Measurements from ENCODE around the gene CLEC1B. TPM values are rescaled to one million over a fixed set of nuclear protein-coding genes. Genes with fewer than 3 reads are reported as not detected.

The CLEC1B gene
- total and polyA plus RNA-seq, 4 donors, result 0.57 to 2.2 (median 1.5) TPM; not detected in 1

GRCh38 chr12:10015450-10015849, 16.5 kb upstream of the CLEC1B start:
- WGBS, 2 donors, result 91 to 92% methylated on average over 4 of the region's 4 CpGs
- no peak for DNase-seq
- no peak for TF ChIP-seq CTCF (IDR thresholded peaks at IDR 0.05; ENCODE audit: control extremely low read depth, extremely low read depth)
- Histone ChIP-seq H3K9me3 (ENCODE audit: control insufficient read depth in 4 of 4, insufficient read depth in 3 of 4, low read length in 3 of 4) (no peaks in the 10 kb centered on the region), H3K27me3 (ENCODE audit: control insufficient read depth in 3 of 3, insufficient read depth in 3 of 3, low read length in 2 of 3) (no peaks in the 10 kb centered on the region), H3K4me3 (no peak overlapping the region), H3K27ac (ENCODE audit: low read depth in 1 of 2, low read length in 1 of 2) (no peak overlapping the region), H3K9ac (ENCODE audit: insufficient read depth in 1 of 2, low read length in 2 of 2) (no peak overlapping the region), H3K4me1 (ENCODE audit: control insufficient read depth in 5 of 5, insufficient read depth in 5 of 5, low read length in 5 of 5) (no peaks in the 10 kb centered on the region), H3K36me3 (ENCODE audit: control insufficient read depth in 4 of 4, insufficient read depth in 4 of 4, low read length in 4 of 4) (no peaks in the 10 kb centered on the region)
- no peak for ATAC-seq (ENCODE audit: insufficient read depth, low FRiP score)

- TF ChIP-seq CTCF (IDR thresholded peaks at IDR 0.05; ENCODE audit: control extremely low read depth, extremely low read depth), result no peak
- H3K9me3 ChIP-seq (ENCODE audit: control insufficient read depth in 4 of 4, insufficient read depth in 3 of 4, low read length in 3 of 4), result no peaks in the 10 kb centered on the region
- no peak overlapping the region for H3K4me3 ChIP-seq
- WGBS, 2 donors, result 65 to 85% methylated on average over 6 of the region's 6 CpGs
- no peaks in the 10 kb centered on the region for H3K4me1 ChIP-seq (ENCODE audit: control insufficient read depth in 5 of 5, insufficient read depth in 5 of 5, low read length in 5 of 5)
- H3K27ac ChIP-seq (ENCODE audit: low read depth in 1 of 2, low read length in 1 of 2), result no peak overlapping the region
- no peak for DNase-seq
- no peaks in the 10 kb centered on the region for H3K36me3 ChIP-seq (ENCODE audit: control insufficient read depth in 4 of 4, insufficient read depth in 4 of 4, low read length in 4 of 4)
- no peak for ATAC-seq (ENCODE audit: insufficient read depth, low FRiP score)
- no peak overlapping the region for H3K9ac ChIP-seq (ENCODE audit: insufficient read depth in 1 of 2, low read length in 2 of 2)
- no peaks in the 10 kb centered on the region for H3K27me3 ChIP-seq (ENCODE audit: control insufficient read depth in 3 of 3, insufficient read depth in 3 of 3, low read length in 2 of 3)
Observed at GRCh38 chr12:10012630-10013330, 13.9 kb upstream of the CLEC1B start.

- Histone ChIP-seq H3K9ac (ENCODE audit: insufficient read depth in 1 of 2, low read length in 2 of 2) (no peak overlapping the region), H3K9me3 (ENCODE audit: control insufficient read depth in 4 of 4, insufficient read depth in 3 of 4, low read length in 3 of 4) (peaks cover 0 to 3% (median 0%) of the 10 kb centered on the region in 4 donors), H3K27me3 (ENCODE audit: control insufficient read depth in 3 of 3, insufficient read depth in 3 of 3, low read length in 2 of 3) (no peaks in the 10 kb centered on the region), H3K4me1 (ENCODE audit: control insufficient read depth in 5 of 5, insufficient read depth in 5 of 5, low read length in 5 of 5) (no peaks in the 10 kb centered on the region), H3K4me3 (no peak overlapping the region), H3K36me3 (ENCODE audit: control insufficient read depth in 4 of 4, insufficient read depth in 4 of 4, low read length in 4 of 4) (no peaks in the 10 kb centered on the region), H3K27ac (ENCODE audit: low read depth in 1 of 2, low read length in 1 of 2) (no peak overlapping the region)
- no peak for TF ChIP-seq CTCF (IDR thresholded peaks at IDR 0.05; ENCODE audit: control extremely low read depth, extremely low read depth)
- 73 to 81% methylated on average over 4 of the region's 4 CpGs for WGBS, 2 donors
- ATAC-seq (ENCODE audit: insufficient read depth, low FRiP score) (no peak), DNase-seq (no peak)
Observed at GRCh38 chr12:10001171-10001776, 2.4 kb upstream of the CLEC1B start.
